GM12891 (cell line): ENCODE data around the gene UNC13A.

Source experiments
- DNase-seq: peaks from one replicate; pipeline ENCODE4 v3.0.0; 2011; ENCODE audit warnings: low spot score; ENCODE audit not compliant: insufficient read length
- FAIRE-seq: peaks from 2 replicates; lab custom pipeline; 2011; peaks lifted over from hg19 to GRCh38; lab: Jason Lieb, UNC
- PAX5 ChIP-seq: IDR thresholded peaks from 2 replicates; pipeline ENCODE4 v1.6.1; 2011; ENCODE audit warnings: low read length, moderate library complexity, mild to moderate bottlenecking; ENCODE audit not compliant: insufficient read depth, severe bottlenecking
- POLR2A ChIP-seq: IDR thresholded peaks from 2 replicates; pipeline ENCODE4 v1.6.1; 2011; ENCODE audit warnings: low read depth, low read length, control low read depth
- POLR2AphosphoS5 ChIP-seq: IDR thresholded peaks from 2 replicates; pipeline ENCODE4 v1.6.1; 2011; ENCODE audit warnings: low read depth, low read length, control low read depth
- POU2F2 ChIP-seq: IDR thresholded peaks from 2 replicates; pipeline ENCODE4 v1.6.1; 2011; ENCODE audit warnings: low read depth, mild to moderate bottlenecking, control low read depth, low read length, moderate library complexity
- SPI1 ChIP-seq: IDR thresholded peaks from 2 replicates; pipeline ENCODE4 v1.6.1; 2011; ENCODE audit warnings: low read depth, low read length, control low read depth
- TAF1 ChIP-seq: IDR thresholded peaks from 2 replicates; pipeline ENCODE4 v1.6.1; 2011; ENCODE audit warnings: low read depth, low read length, control low read depth

The UNC13A gene

DNA sequence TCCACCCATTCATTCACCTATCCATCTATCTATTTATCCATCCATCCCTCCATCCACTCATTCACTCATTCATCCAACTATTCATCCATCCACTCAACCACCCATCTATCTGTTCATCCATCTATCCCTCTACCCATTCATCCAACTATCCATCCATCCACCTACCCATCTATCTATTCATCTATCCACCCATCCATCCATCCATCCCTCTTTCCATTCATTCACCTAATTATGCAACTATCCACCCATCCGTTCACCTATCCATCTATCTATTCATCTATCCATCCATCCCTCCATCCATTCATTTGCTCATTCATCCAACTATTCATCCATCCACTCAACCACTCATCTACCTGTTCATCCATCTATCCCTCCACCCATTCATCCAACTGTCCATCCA lies 54.5 kb downstream of the UNC13A start:
- FAIRE-seq: no peak
- TF ChIP-seq POLR2A (no peak), POU2F2 (no peak), TAF1 (no peak), POLR2AphosphoS5 (no peak), PAX5 (no peak), SPI1 (no peak)
- DNase-seq: no peak

DNA sequence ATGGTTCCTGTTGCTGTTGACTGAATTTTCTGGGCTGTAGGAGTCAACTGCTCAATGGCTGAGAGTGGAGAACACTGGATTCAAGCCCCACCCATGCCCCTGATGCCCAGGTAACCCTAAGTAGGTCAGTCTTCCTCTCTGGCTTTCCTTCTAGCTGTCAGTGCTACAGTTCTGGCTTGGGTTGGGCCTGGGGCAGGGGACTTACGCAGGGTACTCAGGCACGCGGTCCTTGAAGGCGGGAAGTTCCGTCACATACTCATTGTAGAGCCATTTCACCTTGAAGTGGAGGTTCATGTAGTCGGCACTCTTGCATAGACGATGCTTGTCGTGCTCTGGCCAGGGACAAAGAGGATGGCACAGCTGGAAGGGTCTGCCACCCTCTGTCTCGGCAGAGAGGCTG lies 55.6 kb downstream of the UNC13A start:
- FAIRE-seq (no peak), DNase-seq (no peak)
- TF ChIP-seq SPI1 (no peak), TAF1 (no peak), PAX5 (no peak), POU2F2 (no peak), POLR2A (no peak), POLR2AphosphoS5 (no peak)

DNA sequence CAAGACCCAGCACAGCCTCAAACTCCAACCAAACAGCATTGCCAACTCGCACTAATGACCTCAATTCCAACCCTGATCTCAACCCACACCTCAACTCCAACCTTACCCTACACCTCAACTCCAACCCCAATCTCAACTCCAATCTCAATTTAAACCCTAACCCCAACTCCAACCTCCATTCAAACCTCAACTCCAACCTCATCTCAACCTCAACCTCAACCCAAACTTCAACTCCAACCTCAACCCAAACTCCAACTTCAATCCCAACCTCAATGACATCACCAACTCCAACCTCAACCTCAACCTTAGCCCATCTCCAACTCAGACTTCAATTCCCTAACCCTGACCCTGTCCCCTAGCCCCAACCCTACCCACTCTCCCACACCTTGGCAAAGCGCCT lies 58.4 kb downstream of the UNC13A start:
- FAIRE-seq: no peak
- TF ChIP-seq SPI1 (no peak), POLR2A (no peak), TAF1 (no peak), POU2F2 (no peak), PAX5 (no peak), POLR2AphosphoS5 (no peak)
- DNase-seq: no peak

DNA sequence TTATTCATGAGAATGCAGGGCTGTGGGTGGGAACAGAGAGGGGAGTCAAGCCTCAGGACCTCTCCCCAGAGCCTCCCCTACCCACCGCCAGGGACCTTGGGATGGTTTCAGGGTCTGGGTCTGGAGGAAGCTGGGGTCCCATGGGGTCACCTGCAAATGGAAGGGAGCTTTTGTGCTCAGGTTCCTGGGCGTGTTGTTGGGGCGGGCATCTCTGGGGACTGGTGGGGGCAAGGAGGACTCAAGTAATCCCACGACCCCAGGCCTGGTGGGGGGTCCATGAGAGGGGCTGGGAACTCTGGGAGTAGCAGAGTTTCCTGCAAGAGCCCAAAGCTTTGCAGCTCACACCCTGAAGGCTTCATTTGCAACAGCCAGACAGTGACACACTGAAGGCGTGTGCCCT lies 60.2 kb downstream of the UNC13A start:
- no peak for FAIRE-seq

DNA sequence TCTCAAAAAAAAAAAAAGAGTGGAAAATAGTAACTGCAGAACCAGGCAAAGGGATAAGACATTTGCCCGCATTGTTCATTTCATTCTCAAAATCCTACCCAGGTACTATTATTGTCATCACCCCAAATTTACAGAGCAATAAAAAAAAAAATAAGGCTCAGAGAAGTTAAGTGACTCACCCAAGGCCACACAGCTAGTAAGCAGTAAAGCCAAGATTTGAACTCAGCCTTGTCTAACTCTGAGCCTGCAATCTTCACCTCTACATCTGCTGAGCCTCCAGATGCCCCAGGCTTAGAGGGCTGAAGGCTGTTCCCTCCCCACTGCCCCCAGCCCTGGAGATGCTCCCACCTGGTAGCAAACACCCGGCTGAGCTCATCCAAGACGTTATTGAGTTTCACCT lies 61.0 kb downstream of the UNC13A start:
- FAIRE-seq: no peak
- no peak for TF ChIP-seq PAX5
- TF ChIP-seq POLR2A: no peak
- TF ChIP-seq POLR2AphosphoS5: no peak
- no peak for TF ChIP-seq SPI1
- TF ChIP-seq POU2F2: no peak
- no peak for TF ChIP-seq TAF1
- DNase-seq: no peak

More for the DNA sequence above, 60.2 kb downstream of the UNC13A start:
- TF ChIP-seq POU2F2 (no peak), POLR2A (no peak), TAF1 (no peak), PAX5 (no peak), SPI1 (no peak), POLR2AphosphoS5 (no peak)
- DNase-seq: no peak

DNA sequence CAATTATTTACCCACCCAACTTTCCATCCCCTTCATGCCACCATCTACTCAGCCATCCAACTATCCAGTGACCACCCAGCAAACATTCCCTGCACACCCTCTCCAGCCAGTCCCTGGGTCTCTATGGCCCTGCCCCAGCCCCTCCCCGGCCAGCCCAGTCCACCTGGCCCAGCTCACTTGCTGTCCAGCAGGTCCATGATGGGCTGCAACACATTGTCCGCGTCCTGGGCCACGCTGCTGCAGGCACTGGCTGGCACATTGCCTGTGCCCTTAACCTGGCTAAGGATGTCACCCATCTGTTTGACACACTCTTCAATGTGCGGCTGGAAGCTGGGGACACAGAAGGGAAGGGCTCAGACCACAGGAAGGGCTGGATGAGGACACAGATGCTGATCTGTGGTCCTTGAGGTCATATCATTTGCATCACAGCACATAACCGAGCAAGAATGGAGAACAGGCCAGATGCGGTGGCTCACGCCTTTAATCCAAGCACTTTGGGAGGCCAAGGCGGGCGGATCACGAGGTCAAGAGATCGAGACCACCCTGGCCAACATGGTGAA lies 61.6 kb downstream of the UNC13A start:
- DNase-seq: no peak
- FAIRE-seq: no peak
- TF ChIP-seq TAF1: no peak
- TF ChIP-seq SPI1: no peak
- no peak for TF ChIP-seq POLR2AphosphoS5
- TF ChIP-seq POLR2A: no peak
- no peak for TF ChIP-seq POU2F2
- no peak for TF ChIP-seq PAX5

DNA sequence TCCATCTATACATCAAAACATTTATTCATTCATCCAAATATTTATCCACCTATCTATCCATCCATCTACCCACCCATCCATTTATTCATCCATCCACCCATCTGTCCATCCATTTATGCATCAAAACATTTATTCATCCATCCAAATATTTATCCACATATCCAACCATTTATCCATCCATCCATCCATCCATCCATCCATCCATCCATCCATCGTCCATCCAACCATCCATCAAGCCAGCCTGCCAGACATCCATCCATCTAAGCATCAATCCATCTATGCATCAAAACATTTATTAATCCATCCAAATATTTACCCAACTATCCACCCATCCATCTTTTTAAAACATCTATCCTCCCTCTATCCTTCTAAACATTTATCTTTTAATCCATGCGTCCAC lies 62.2 kb downstream of the UNC13A start:
- TF ChIP-seq POLR2AphosphoS5 (no peak), TAF1 (no peak), POU2F2 (no peak), POLR2A (no peak), SPI1 (no peak), PAX5 (no peak)
- FAIRE-seq (no peak), DNase-seq (no peak)

DNA sequence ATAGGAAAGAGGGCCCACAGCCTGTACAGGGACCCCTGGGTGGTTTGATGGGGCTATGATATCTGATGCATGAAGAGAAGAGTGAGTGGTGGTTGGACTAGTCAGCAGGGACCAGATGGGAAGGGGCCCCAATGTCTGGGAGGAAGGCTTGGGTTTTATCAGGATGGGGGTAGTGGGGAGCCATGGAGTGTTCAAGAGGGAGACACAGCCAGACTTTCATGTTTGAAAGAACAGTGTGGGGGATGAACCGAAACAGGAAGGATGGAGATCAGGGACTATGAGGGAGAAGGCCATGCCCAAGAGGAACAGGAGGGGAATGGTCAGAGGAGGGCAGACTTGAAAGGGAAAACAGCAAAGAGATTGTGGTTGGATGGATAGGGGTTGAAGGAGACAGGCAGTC lies 63.1 kb downstream of the UNC13A start:
- TF ChIP-seq SPI1: no peak
- no peak for TF ChIP-seq TAF1
- TF ChIP-seq POU2F2: no peak
- no peak for TF ChIP-seq PAX5
- FAIRE-seq (no peak), DNase-seq (no peak)

DNA sequence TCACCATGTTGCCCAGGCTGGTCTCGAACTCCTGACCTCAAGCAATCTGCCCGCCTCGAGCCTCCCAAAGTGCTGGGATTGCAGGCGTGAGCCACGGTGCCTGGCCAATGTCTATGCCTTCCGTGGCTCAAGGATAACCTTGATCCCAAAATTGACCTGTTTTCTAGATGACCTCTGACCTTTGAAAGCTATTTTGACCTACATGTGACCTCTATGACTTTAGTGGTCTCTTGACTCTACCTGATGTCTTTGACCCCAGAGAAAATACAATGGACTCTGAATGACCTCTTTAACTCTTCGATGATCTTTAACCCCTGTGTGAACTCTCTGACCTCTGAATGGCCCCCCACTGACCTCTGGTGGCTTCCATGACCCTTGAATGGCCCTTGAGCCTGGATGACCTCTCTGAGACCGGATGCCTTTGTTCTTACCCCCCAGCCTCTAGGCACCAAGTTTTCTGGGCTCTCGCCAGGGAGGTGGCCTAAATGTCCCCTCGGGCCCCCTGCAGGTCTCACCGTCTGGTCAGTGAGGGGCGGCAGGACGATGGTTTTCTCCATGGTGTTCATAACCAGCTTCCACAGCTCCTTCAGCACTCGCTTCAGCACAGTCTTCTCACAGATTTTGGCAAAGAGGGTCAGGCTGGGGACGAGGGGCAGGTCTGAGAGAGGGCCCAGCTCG lies 63.7 kb downstream of the UNC13A start:
- DNase-seq: no peak
- TF ChIP-seq POLR2A (no peak), POU2F2 (no peak), SPI1 (no peak), POLR2AphosphoS5 (no peak), TAF1 (no peak), PAX5 (no peak)
- no peak for FAIRE-seq

DNA sequence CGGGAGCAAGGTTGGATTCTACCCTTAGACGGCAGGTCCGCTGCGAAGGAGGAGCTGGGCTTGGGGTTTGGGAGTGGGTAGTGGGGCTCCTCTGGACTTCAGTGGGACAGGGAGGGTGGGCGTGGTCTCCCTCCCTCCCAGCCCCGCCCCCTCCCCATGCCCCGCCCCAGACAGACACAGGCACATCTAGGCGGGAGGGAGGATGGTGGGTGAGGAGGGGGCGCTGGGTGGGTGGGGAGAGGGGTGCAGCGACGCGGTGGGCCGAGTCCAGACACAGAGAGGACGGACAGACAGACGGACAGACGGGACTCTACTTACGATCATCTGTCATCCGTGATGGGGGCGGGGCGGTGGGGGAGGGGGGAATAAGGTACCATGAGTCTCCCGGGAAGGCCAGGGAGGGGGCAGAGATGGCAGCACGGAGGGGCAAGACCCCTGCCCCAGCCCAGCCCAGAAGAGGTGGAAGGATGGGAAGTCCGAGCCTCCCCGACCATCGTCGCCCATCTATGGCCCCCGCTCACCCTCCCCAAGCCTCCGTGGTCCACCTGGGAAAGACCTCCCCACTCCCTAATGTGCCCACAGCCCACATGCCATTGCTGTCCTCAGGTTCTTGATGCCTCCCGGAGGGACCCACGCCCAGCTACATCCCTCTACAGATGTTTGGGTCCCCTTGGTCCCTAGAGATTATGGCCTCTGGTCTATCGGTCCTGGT lies 64.8 kb downstream of the UNC13A start:
- TF ChIP-seq POU2F2 (no peak), TAF1 (no peak), POLR2A (no peak), PAX5 (no peak), POLR2AphosphoS5 (no peak), SPI1 (no peak)
- no peak for FAIRE-seq
- DNase-seq: no peak
